D721Med (cell line): ENCODE data around the gene LTBP1.
"Not testable (repeated sequence)": the region's sequence is repeated elsewhere in the genome, so short reads cannot be mapped to it uniquely, and the experiment has no call there.

Source experiments
- DNase-seq: peaks from one replicate; pipeline ENCODE4 v3.0.0; 2011; ENCODE audit warnings: low spot score; ENCODE audit not compliant: insufficient read length
- FAIRE-seq: peaks from 2 replicates; lab custom pipeline; 2011; peaks lifted over from hg19 to GRCh38; lab: Jason Lieb, UNC
- CTCF ChIP-seq: IDR thresholded peaks from 2 replicates; pipeline ENCODE4 v1.5.1; 2012; ENCODE audit warnings: mild to moderate bottlenecking, control low read depth; ENCODE audit not compliant: insufficient read depth; ENCODE audit errors: missing control alignments

The LTBP1 gene

GRCh38 chr2:32962690-32963089 lies 15.9 kb downstream of the LTBP1 start:
- no peak for FAIRE-seq
- TF ChIP-seq CTCF, result no peak

DNA sequence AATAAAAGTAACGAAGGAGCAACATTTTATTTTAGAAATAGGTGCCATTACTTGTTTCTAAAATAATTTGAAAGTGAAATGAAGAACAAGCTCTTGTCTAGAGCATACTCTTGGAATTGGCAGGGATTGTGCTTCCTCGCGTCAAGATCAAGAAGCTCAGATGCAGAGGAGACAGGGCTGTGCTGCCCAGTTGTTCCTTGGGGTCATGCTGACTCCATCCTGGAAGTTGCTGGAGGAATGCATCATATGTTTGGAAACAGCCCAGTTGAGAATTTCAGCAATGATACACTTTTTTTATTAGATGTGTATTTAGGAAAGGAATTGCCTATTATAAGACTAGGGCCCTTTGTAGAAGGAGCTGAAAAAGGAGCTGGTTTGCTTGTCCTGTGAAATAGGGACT lies 17.2 kb downstream of the LTBP1 start:
- TF ChIP-seq CTCF, result no peak
- FAIRE-seq (no peak), DNase-seq (no peak)

More at GRCh38 chr2:32962690-32963089, 15.9 kb downstream of the LTBP1 start:
- no peak for DNase-seq

- no peak for FAIRE-seq
- DNase-seq, result no peak
- no peak for TF ChIP-seq CTCF
These were observed 18.9 kb downstream of the LTBP1 start for GRCh38 chr2:32965523-32966171.

DNA sequence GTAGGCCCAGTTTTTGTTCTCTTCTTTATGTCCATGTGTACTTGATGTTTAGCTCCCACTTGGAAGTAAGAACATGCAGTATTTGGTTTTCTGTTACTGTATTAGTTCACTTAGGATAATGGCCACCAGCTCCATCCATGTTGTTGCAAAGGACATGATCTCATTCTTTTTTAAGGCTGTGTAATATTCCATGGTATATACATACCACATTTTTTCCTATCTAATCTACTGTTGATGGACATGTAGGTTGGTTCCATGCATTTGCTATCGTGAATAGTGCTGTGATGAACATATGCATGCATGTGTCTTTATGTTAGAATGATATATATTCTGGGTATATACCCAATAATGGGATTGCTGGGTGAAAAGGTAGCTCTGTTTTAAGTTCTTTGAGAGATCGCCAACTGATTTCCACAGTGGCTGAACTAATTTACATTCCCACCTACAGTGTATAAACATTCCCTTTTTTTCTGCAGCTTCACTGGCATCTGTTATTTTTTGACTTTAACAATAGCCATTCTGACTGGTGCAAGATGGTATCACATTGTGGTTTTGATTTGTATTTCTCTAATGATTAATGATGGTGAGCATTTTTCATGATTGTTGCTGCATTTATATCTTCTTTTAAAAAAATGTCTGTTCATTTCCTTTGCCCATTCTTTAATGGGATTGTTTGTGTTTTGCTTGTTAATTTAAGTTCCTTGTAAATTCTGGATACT lies 22.9 kb downstream of the LTBP1 start:
- DNase-seq (no peak), FAIRE-seq (no peak)
- TF ChIP-seq CTCF, result no peak

- not testable (repeated sequence) for DNase-seq, FAIRE-seq
These were observed 27.0 kb downstream of the LTBP1 start for GRCh38 chr2:32973772-32974171.

DNA sequence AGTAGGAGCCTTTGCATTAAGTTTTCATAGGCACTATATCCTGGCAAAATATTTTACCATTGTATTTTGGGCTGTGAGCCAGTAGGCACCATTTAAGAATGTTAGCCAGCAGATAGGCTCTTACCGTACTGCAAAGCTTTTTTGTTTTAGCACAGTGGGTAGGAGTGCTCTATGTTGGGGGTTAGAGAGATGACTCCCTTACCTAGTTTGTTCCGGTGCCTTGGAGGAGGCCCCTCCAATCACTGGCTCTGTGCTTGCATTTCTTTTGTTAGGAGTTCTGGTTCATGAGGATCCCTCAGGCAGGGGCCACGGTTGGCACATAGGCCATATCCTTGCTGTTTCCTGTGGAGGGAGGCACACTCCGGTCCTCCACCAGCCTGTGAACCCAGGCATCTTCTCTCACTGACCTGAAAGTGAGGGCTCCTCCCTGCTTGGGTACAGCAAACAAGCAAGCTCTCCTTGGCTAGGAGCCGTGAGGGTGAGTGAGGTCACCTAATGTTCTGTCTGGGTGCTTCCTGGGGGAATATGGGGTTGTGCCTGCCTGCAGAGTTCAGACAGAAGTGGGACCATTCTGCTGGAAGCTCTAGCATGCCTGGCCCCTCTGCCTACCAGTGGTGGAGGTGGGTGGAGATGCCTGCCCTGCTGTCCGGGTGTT lies 29.8 kb downstream of the LTBP1 start:
- DNase-seq, result no peak
- no peak for FAIRE-seq
- TF ChIP-seq CTCF, result no peak

GRCh38 chr2:32977228-32977758 lies 30.5 kb downstream of the LTBP1 start:
- FAIRE-seq, result no peak
- no peak for DNase-seq
- no peak for TF ChIP-seq CTCF
